ENCODE data around the gene SRD5A3. TPM values are rescaled to one million over a fixed set of nuclear protein-coding genes. Genes with fewer than 3 reads are reported as not detected.

SRD5A3 gene
- total RNA-seq, 1 donor from 2014 or later = 14.3 TPM

DNA sequence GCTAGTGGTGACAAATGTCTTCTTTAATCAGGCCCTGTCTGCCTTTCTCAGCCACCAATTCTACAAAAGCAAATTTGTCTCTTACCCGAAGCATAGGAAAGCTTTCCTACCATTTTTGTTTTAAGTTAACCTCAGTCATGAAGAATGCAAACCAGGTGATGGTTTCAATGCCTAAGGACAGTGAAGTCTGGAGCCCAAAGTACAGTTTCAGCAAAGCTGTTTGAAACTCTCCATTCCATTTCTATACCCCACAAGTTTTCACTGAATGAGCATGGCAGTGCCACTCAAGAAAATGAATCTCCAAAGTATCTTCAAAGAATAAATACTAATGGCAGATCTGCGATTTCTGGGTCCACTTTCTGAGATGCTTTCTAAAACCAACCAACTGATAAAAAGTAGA lies 23.9 kb downstream of the SRD5A3 start:
- H3K27me3 ChIP-seq (ENCODE audit: control insufficient read depth, insufficient read depth, low read length) = no peaks in the 10 kb centered on the region
- no peak for DNase-seq (ENCODE audit: low read depth)
- no peak overlapping the region for H3K4me3 ChIP-seq (ENCODE audit: low read depth, low read length)
- H3K36me3 ChIP-seq (ENCODE audit: control insufficient read depth, insufficient read depth, low read length) = no peaks in the 10 kb centered on the region
- TF ChIP-seq, protein P1, sequence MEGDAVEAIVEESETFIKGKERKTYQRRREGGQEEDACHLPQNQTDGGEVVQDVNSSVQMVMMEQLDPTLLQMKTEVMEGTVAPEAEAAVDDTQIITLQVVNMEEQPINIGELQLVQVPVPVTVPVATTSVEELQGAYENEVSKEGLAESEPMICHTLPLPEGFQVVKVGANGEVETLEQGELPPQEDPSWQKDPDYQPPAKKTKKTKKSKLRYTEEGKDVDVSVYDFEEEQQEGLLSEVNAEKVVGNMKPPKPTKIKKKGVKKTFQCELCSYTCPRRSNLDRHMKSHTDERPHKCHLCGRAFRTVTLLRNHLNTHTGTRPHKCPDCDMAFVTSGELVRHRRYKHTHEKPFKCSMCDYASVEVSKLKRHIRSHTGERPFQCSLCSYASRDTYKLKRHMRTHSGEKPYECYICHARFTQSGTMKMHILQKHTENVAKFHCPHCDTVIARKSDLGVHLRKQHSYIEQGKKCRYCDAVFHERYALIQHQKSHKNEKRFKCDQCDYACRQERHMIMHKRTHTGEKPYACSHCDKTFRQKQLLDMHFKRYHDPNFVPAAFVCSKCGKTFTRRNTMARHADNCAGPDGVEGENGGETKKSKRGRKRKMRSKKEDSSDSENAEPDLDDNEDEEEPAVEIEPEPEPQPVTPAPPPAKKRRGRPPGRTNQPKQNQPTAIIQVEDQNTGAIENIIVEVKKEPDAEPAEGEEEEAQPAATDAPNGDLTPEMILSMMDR (IDR thresholded peaks at IDR 0.05; ENCODE audit: insufficient read depth, low read length, poor library complexity, severe bottlenecking) = no peak

DNA sequence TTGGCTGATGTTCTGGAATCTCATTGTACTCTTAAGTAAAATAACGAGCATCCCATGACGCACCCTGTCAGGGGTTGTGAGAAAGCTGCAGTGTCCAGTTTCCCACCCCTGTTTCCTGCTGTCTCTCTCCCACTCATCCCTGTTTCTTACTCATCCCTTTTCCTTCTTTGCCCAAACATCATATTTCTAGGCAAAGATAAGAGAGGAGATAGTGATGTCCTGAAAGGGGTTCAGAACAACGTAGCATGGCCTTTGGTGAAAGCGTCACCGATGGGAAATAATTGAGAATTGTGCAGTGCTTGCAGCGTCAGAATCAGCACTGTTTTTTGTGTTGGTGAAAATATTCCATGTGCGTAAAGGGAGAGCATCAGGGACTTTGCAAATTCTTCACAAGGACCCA lies 26.2 kb downstream of the SRD5A3 start:
- Histone ChIP-seq H3K27me3 (ENCODE audit: control insufficient read depth, insufficient read depth, low read length) (no peaks in the 10 kb centered on the region), H3K4me3 (ENCODE audit: low read depth, low read length) (no peak overlapping the region), H3K36me3 (ENCODE audit: control insufficient read depth, insufficient read depth, low read length) (no peaks in the 10 kb centered on the region)
- no peak for DNase-seq (ENCODE audit: low read depth)
- TF ChIP-seq, protein P1 (IDR thresholded peaks at IDR 0.05; ENCODE audit: insufficient read depth, low read length, poor library complexity, severe bottlenecking) = no peak

- H3K4me3 ChIP-seq (ENCODE audit: low read depth, low read length) = no peak overlapping the region
- no peaks in the 10 kb centered on the region for H3K36me3 ChIP-seq (ENCODE audit: control insufficient read depth, insufficient read depth, low read length)
- TF ChIP-seq, protein P1 (IDR thresholded peaks at IDR 0.05; ENCODE audit: insufficient read depth, low read length, poor library complexity, severe bottlenecking) = no peak
- no peak for DNase-seq (ENCODE audit: low read depth)
- no peaks in the 10 kb centered on the region for H3K27me3 ChIP-seq (ENCODE audit: control insufficient read depth, insufficient read depth, low read length)
Measured at GRCh38 chr4:55373461-55373860, 27.4 kb downstream of the SRD5A3 start.

- H3K36me3 ChIP-seq (ENCODE audit: control insufficient read depth, insufficient read depth, low read length) = no peaks in the 10 kb centered on the region
- DNase-seq (ENCODE audit: low read depth) = no peak
- TF ChIP-seq, protein P1 (IDR thresholded peaks at IDR 0.05; ENCODE audit: insufficient read depth, low read length, poor library complexity, severe bottlenecking) = no peak
- H3K4me3 ChIP-seq (ENCODE audit: low read depth, low read length) = no peak overlapping the region
- no peaks in the 10 kb centered on the region for H3K27me3 ChIP-seq (ENCODE audit: control insufficient read depth, insufficient read depth, low read length)
Measured at GRCh38 chr4:55376698-55377097, 30.7 kb downstream of the SRD5A3 start.

DNA sequence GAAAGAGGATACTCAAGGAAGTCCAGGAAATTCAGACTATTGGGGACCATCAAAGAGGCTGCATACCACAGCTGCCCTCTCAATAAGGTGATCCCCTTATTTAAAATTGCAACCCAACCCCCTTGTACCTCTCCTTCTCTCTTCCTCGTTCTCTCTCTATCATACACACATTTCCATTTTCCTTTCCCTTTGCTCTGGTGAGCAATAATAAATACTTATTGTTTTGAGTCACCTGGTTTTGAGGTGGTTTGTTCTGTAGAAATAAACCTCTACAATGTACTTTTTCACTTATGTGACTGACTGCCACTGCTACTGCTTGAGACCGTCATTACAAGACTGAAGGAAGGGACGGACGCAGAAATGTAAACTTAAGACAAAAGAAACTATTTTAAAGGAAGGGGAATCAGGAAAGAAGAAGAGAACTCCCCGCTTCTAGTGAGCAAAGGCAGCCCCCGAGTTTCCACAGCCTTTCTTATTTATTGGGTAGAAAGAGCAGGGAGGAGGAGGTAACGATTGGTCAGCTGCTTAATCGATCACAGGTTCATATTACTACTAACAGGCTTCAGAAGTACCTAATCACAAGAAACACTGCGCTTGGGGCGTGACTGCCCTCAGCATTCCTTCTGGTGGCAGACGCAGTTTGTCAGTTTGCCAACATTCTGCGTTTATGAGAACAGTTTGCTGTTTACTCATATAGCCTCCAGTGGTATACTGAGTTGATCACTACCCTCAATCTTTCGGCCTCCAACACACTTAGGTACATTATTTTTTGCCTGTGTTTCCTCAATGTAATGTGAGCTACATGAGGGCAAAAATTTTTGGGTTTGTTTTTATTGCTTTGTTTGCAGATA lies 32.8 kb downstream of the SRD5A3 start:
- TF ChIP-seq, protein P1 (IDR thresholded peaks at IDR 0.05; ENCODE audit: insufficient read depth, low read length, poor library complexity, severe bottlenecking) = no peak
- no peaks in the 10 kb centered on the region for H3K36me3 ChIP-seq (ENCODE audit: control insufficient read depth, insufficient read depth, low read length)

DNA sequence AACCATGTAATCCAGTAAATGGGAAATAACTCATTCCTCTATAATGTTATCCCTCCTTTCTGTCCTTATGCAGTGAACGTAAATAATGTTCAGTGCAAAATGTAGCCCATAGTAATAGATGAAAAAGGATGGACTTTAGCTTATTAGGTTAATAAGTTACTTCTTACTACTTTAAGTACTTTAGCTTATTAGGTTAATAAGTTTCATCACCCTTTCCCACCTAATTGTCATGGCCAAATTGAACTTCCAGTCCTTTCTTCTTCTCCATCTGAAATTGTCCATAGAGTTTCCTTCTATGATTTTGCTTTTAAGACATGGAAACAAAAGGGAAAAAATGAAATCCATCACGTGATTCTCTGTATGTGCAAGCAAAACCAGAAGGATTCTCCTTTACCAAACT lies 34.5 kb downstream of the SRD5A3 start:
- no peak for DNase-seq (ENCODE audit: low read depth)
- TF ChIP-seq, protein P1 (IDR thresholded peaks at IDR 0.05; ENCODE audit: insufficient read depth, low read length, poor library complexity, severe bottlenecking) = no peak
- Histone ChIP-seq H3K4me3 (ENCODE audit: low read depth, low read length) (no peak overlapping the region), H3K27me3 (ENCODE audit: control insufficient read depth, insufficient read depth, low read length) (no peaks in the 10 kb centered on the region), H3K36me3 (ENCODE audit: control insufficient read depth, insufficient read depth, low read length) (no peaks in the 10 kb centered on the region)

More for the DNA sequence above, 32.8 kb downstream of the SRD5A3 start:
- Histone ChIP-seq H3K4me3 (ENCODE audit: low read depth, low read length) (no peak overlapping the region), H3K27me3 (ENCODE audit: control insufficient read depth, insufficient read depth, low read length) (no peaks in the 10 kb centered on the region)
- DNase-seq (ENCODE audit: low read depth) = no peak

Data from kidney epithelial cell (primary cell).